NCI-H460 (cell line): ENCODE results near the gene PHC3. TPM values are rescaled to one million over a fixed set of nuclear protein-coding genes. Genes with fewer than 3 reads are reported as not detected.
"Not testable (repeated sequence)": the region's sequence is repeated elsewhere in the genome, so short reads cannot be mapped to it uniquely, and the experiment has no call there.

ENCODE experiments used
- DNase-seq: peaks from one replicate; pipeline ENCODE4 v3.0.0-alpha.2; 2016; ENCODE audit warnings: low read depth; ENCODE audit errors: extremely low read depth
- polyA plus RNA-seq: library from polyadenylated mRNA; depleted of rRNA; stranded (reverse); fragments of >200 nt; gene quantifications from 2 replicates; pipeline ENCODE4 v1.2.3, GENCODE V29; 2014; cell fraction: nucleus; rRNA removed
- total RNA-seq: library from RNA; depleted of rRNA; stranded (reverse); fragments of >200 nt; shearing (Covaris generic); gene quantifications from 2 replicates; pipeline ENCODE4 v1.2.3, GENCODE V29; 2014; rRNA removed

Gene PHC3
- total RNA-seq: 25.7 and 30.3 TPM in 2 replicates
- 9.5 and 18.6 TPM in 2 replicates for polyA plus RNA-seq

DNA sequence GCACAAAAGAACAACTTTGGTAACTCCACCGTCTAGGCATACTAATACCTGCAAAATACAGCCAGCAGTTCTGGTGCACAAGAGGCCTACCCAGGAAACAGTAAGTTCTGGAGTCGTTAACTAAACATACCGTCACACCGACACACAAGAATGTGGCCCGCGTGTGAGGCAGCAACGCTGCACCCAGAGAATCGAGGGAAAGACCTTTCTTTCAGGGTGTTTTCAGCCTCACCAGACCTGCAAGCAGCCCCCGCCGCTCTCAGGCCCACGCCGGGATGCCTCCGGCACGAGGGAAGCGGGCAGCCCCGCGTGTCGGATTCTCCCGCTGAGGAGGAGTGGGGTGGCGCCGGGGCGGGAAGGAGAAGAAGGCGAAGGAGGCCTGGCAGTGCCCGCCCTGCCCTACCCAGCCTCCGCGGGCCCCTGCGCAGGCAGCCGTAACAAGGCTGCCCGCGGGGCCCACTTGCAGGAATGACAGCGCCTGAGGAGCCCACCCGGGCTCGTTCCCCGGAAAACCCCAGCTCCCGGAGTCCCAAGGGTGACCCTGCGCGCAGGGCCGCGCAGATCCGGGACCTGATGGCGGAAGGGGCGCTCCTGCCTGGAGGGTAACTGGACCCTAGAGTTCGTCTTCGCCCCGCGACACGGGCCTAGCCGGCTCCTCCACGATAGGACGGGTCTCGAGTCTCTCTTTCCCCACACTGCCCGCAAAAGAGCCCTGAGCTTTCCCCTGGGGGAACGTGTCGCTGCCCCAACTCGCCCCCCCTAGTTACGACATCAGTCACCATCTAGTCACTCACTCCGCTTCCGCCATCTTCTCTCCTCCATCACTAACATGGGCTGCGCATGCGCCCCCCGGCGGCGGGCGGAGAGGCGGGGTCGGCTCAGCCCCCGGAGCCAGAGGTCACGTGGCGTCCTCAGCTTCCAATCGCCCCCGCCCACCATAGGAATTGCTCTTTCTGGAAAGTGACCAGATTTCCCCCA lies at the start of gene PHC3:
PHC3 (minus strand) TSS at position 826 of the 978 bp plus-strand sequence; CDS start at position 808, 18 bp downstream.
- peak; percentile 84 for DNase-seq

DNA sequence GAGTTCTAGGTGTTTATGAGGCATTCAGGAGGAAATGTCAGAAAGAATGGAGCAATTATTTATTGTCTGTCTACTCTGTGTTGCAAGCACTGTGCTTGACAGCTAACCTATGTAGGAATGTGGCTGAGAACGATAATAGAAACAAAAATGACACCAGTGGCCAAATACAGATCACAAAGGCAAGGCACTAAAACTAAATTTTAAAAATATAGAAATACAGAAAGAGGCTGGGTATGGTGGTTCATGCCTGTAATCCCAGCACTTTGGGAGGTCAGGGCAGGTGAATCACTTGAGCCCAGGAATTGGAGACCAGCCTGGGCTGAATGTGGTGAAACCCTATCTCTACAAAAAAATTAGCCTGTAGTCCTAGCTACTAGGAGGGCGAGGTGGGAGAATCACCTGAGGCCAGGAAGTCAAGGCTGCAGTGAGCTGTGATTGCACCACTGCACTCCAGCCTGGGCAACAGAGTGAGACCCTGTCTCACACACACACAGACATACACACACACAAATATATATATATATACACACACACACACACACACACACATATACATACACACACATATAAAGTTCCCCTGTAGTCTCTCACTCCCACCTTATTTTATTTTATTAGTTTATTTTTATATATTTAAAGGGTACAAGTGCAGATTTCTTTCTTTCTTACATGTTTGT lies 46.7 kb upstream of the PHC3 start:
- DNase-seq: no peak

DNA sequence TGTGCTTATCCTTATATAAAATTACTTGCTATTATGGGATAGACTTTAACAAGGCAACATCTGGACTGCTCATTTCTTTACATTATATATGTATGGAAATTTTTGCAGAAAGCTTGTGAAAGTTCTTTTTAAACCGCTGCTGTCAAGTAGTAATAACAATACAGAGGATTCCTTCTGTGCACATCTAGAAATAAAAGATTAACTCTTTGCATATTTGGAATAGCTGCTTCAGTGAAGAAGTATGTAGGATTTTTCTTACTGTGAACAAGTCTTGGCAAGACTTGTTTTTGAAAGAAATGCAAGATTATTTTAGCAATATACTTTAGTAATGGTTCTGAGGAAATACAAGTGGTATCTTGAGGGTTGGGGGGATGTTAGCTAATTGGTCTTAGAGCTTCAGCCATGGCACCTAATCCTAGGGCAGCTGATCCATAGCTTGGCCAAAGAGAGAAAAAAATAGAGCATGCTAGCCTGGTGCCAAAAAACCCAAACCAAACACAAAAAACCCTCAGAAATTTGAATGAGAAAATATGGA lies 45.0 kb upstream of the PHC3 start:
- DNase-seq: no peak

DNA sequence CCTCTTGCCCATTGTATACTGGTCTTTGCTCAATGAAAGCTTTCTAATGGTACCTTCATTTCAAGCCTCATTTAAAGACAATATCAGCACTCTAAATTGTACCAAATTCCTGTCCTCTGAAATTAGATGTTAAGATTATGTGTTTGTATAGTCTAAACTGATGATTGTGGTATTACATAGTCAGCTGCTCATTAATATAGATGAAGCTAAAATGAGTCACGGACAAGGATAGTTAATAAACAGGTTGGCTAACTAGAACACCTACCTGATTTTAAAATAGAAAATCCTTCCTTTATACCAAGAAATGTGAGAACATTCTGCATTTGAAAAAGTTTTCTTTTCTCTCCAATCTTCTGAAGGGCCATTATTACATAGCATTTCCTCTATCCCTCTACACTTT lies 43.6 kb upstream of the PHC3 start:
- DNase-seq: no peak

DNA sequence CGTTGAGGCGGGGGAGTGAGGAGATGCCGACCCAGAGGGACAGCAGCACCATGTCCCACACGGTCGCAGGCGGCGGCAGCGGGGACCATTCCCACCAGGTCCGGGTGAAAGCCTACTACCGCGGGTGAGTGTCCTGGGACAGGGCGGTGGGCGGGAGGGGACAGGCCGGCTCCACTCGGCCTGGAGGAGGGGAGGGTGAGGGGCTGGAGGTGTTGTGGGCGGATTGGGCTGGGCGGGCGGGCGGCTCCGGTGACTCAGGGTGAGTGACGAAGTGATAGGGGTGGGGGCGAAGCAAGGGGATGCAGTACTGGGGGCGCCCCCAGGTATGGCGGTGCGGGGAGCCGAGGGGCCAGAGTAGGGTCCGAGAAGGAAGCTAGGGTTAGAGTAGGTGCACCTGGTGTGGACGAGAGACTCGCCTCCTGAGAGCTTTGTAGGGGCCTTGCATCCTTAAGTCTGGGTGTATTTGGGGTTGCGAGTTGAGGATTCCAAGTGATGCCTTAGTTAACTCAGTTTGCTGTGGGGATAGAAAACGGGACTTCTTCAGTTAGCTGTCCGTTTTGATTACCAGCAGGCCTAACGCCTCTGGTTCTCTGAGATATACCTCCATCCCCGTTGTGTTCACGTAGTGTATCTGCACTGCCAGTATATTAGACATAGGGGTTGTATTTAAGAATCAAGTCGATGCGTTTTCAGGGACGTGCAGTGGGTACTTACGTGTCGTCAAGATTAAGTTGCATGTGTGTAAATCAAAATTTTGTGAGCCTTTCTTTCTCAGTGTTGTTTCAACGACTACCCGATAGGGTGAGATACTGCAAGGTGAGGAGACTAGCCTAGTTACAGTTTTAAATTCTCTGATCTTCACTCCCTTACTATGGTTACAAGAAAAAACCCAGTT lies 41.4 kb upstream of the PHC3 start:
- DNase-seq: no peak

- DNase-seq: peak; percentile 95
Observed at GRCh38 chr3:170221924-170222646, 40.6 kb upstream of the PHC3 start, which contains the start of gene PRKCI. Gene PRKCI (plus strand): TSS chr3:170222424. CDS start chr3:170222670, 246 bp downstream.

GRCh38 chr3:170220871-170221270 lies 39.3 kb upstream of the PHC3 start:
- DNase-seq: no peak

DNA sequence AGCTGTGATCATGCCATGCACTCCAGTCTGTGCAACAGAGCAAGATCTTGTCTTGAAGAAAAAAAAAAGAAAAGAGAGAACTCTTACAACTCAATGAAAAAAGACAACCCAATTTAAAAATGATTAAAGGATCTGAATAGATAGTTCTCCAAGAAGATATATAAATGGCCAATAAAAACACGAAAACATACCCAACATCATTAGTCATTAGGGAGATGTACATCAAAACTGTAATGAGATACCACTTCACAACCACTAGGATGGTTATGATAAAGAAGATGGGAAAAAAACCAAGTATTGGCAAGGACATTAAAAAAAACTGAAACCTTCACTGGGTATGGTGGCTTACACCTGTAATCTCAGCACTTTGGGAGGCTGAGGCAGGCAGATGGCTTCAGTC lies 38.3 kb upstream of the PHC3 start:
- no peak for DNase-seq

GRCh38 chr3:170211668-170212067 lies 30.1 kb upstream of the PHC3 start:
- no peak for DNase-seq

DNA sequence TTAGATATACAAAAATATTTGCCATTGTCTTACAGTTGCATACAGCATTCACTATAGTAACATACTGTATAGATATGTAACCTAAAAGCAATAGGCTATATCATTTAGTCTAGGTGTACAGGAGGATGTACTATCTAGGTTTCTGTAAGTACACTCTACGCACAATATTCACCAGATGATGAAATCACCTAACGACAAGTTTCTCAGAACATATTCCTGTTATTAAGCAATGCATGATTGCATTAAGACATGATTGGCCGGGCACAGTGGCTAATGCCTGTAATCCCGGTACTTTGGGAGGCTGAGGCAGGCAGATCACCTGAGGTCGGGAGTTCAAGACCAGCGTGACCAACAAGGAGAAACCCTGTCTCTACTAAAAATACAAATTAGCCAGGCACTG lies 26.2 kb upstream of the PHC3 start:
- DNase-seq: no peak

GRCh38 chr3:170206164-170206762 lies 24.7 kb upstream of the PHC3 start:
- not testable (repeated sequence) for DNase-seq

- no peak for DNase-seq
Observed at GRCh38 chr3:170205302-170205701, 23.8 kb upstream of the PHC3 start.

- DNase-seq: no peak
Observed at GRCh38 chr3:170204509-170204908, 23.0 kb upstream of the PHC3 start.

GRCh38 chr3:170204023-170204472 lies 22.5 kb upstream of the PHC3 start:
- no peak for DNase-seq

GRCh38 chr3:170203457-170203856 lies 21.9 kb upstream of the PHC3 start:
- DNase-seq: no peak

DNA sequence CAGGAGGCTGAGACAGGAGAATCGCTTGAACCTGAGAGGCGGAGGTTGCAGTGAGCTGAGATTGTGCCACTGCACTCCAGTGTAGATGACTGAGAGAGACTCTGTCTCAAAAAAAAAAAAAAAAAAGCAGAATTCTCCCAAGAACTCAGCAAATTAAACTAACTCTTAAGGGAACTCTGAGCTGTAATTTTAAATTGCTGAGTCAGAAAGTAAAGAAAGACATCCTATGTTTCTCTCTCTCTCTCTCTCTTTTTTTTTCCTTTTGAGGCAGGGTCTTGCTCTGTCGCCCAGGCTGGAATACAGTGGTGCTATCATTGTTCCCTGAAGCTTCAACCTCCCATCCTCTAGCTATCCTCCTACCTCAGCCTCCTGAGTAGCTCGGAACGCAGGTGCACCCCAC lies 20.0 kb upstream of the PHC3 start:
- no peak for DNase-seq

DNA sequence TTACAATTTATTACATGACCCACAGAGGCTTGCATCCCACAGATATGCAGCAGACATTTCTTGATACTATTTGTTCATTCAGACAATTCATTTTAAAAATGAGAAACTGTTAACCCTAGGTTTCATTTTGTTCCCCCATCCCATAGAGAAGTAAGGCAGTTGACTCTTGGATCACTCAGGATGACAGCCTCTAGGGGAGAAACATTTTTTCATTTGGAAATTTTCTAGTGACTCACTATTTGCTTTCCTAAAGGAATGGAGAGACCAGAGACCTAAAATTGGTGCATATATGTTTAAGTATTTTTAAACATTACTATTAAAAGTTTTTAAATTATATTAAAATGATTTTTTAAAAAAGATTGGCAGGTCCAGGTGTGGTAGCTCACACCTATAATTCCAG lies 19.5 kb upstream of the PHC3 start:
- no peak for DNase-seq

DNA sequence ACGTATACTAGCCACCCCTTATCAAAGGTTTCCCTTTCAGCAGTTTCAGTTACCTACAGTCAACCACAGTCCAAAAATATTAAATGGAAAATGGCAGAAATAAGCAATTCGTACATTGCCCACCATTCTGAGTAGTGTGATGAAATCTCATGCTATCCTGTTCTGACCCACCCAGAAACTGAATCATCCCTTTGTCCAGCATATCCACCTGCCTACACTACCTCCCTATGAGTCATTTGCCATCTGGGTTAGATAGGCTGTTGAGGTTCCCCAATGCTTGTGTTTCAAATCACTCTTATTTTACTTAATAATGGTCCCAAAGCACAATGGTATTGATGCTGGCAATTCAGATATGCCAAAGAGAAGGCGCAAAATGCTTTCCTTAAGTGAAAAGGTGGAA lies 15.3 kb upstream of the PHC3 start:
- no peak for DNase-seq

GRCh38 chr3:170195759-170196158 lies 14.2 kb upstream of the PHC3 start:
- not testable (repeated sequence) for DNase-seq
